HUDEP-2 (cell line): Measurements from ENCODE around the gene FYCO1.

Experiments
- DNase-seq, 76 experiments: peaks; one replicate each; lab custom pipeline; 2025; ENCODE audit not compliant: unreplicated experiment in 76 of 76; lab: John Stamatoyannopoulos, UW

Gene FYCO1

GRCh38 chr3:45868650-45869049, 127.0 kb downstream of the FYCO1 start:
- DNase-seq = no peak

- DNase-seq = no peak
These were observed 127.4 kb downstream of the FYCO1 start for GRCh38 chr3:45868213-45868612.
